Endothelial cell (in vitro differentiated cells): ENCODE results near the gene PTCD2. TPM values are rescaled to one million over a fixed set of nuclear protein-coding genes. Genes with fewer than 3 reads are reported as not detected.

Experiments used
- DNase-seq: peaks from one replicate; pipeline ENCODE4 v3.0.0; 2021; ENCODE audit warnings: low spot score
- H3K27ac Mint-ChIP-seq: one replicate; pipeline ENCODE4 v1.8.0; 2021; ENCODE audit warnings: mixed read lengths, inconsistent platforms; ENCODE audit not compliant: unreplicated experiment
- H3K27me3 Mint-ChIP-seq: one replicate; pipeline ENCODE4 v1.8.0; 2021; ENCODE audit warnings: mild to moderate bottlenecking, moderate library complexity, mixed read lengths, inconsistent platforms; ENCODE audit not compliant: unreplicated experiment
- H3K36me3 Mint-ChIP-seq: one replicate; pipeline ENCODE4 v1.8.0; 2021; ENCODE audit warnings: mild to moderate bottlenecking, low read depth, mixed read lengths, inconsistent platforms; ENCODE audit not compliant: unreplicated experiment
- H3K4me1 Mint-ChIP-seq: one replicate; pipeline ENCODE4 v1.8.0; 2021; ENCODE audit warnings: mild to moderate bottlenecking, mixed read lengths, inconsistent platforms; ENCODE audit not compliant: unreplicated experiment
- H3K4me3 Mint-ChIP-seq: one replicate; pipeline ENCODE4 v1.8.0; 2021; ENCODE audit warnings: mild to moderate bottlenecking, mixed read lengths, inconsistent platforms; ENCODE audit not compliant: unreplicated experiment
- H3K9me3 Mint-ChIP-seq: one replicate; pipeline ENCODE4 v1.8.0; 2021; ENCODE audit warnings: mixed read lengths, inconsistent platforms; ENCODE audit not compliant: unreplicated experiment
- total RNA-seq: library from RNA; stranded (reverse); fragmentation: NEBNext Ultra II Directional; extraction: Animal tissue kit (Norgen Biotek cat#: 25700); gene quantifications from one replicate; pipeline ENCODE4 v1.2.1, GENCODE V29; 2021; ENCODE audit not compliant: unreplicated experiment
- TF ChIP-seq, protein P1 (sequence below): fragments of 200-600 bp; sonication (generic); IDR thresholded peaks from one replicate; pipeline ENCODE4 v1.5.0; 2021; ENCODE audit warnings: antibody characterized with exemption; ENCODE audit not compliant: unreplicated experiment

PTCD2 gene
- total RNA-seq, 1 donor from 2014 or later, result 7.5 TPM

DNA sequence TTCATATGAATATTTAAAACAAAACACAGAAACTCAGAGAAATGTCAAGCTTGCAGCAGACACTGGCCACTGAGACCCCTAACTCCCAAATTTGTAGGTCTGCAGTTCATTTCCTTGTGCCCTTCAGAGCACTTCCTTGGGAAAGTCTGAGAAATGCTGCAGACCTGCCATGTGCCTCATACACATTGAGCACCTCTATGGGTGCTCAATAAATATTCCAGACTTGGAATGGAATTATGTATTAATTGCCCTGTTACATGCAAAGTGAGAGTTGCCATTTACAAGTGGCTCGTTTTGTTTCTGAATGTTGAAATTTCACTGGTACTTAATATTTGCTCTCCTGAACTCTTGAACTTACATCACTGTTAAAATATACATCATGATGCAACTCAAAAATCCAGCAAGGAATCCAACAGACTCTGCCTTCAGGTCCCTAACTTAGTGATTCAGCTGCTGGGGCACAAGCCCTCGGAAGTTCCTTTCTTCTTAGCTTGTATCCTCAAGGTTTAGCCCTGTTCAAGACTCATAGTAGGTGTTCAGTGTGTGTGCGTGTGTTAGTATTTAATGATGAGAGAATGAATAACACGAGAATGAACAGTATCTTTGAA, 90.6 kb downstream of the PTCD2 start:
- TF ChIP-seq, protein P1, sequence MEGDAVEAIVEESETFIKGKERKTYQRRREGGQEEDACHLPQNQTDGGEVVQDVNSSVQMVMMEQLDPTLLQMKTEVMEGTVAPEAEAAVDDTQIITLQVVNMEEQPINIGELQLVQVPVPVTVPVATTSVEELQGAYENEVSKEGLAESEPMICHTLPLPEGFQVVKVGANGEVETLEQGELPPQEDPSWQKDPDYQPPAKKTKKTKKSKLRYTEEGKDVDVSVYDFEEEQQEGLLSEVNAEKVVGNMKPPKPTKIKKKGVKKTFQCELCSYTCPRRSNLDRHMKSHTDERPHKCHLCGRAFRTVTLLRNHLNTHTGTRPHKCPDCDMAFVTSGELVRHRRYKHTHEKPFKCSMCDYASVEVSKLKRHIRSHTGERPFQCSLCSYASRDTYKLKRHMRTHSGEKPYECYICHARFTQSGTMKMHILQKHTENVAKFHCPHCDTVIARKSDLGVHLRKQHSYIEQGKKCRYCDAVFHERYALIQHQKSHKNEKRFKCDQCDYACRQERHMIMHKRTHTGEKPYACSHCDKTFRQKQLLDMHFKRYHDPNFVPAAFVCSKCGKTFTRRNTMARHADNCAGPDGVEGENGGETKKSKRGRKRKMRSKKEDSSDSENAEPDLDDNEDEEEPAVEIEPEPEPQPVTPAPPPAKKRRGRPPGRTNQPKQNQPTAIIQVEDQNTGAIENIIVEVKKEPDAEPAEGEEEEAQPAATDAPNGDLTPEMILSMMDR, result no peak
- Mint-ChIP-seq H3K4me1 (no peaks in the 10 kb centered on the region), H3K36me3 (no peaks in the 10 kb centered on the region), H3K9me3 (no peaks in the 10 kb centered on the region), H3K4me3 (no peak overlapping the region), H3K27me3 (no peaks in the 10 kb centered on the region), H3K27ac (no peak overlapping the region)
- no peak for DNase-seq

DNA sequence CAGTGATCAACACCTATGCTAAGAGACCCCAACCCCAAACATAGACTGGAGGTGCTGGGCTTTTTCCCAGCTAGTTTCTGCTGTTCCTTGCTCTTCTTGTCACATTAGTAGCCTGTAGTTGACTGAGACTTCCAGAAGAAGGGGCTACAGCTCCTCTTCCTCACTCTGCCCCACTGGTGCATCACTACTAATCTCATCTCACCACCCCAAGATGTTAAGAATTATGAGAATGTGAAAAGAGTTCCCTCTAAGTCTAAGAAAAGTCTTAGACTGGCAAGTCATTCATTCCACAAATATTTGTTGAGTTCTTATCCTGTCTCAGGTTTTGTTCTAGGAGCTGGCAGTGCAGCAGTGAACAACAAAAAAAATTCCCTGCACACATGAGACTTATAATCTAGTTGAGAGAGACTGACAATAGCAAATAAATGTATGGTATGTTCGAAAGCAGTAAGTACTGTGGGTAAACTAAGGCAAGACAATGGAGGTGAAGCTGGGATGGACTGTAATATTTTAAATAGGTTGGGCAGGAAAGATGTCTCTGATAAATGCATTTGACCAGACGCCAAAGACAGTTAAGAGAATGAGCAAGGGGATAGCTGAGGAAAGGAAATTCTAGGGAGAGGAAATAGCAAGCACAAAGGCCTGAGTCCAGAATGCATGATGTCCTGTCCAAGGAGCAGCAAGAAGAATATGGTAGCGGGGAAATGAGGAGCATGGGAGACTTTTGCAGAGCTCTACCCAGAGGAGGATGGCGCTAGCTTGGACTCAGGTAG, 92.3 kb downstream of the PTCD2 start:
- no peak overlapping the region for H3K27ac Mint-ChIP-seq
- no peaks in the 10 kb centered on the region for H3K27me3 Mint-ChIP-seq
- H3K4me1 Mint-ChIP-seq, result no peaks in the 10 kb centered on the region
- DNase-seq, result no peak
- no peak overlapping the region for H3K4me3 Mint-ChIP-seq
- TF ChIP-seq, protein P1, result no peak
- no peaks in the 10 kb centered on the region for H3K9me3 Mint-ChIP-seq
- H3K36me3 Mint-ChIP-seq, result no peaks in the 10 kb centered on the region

DNA sequence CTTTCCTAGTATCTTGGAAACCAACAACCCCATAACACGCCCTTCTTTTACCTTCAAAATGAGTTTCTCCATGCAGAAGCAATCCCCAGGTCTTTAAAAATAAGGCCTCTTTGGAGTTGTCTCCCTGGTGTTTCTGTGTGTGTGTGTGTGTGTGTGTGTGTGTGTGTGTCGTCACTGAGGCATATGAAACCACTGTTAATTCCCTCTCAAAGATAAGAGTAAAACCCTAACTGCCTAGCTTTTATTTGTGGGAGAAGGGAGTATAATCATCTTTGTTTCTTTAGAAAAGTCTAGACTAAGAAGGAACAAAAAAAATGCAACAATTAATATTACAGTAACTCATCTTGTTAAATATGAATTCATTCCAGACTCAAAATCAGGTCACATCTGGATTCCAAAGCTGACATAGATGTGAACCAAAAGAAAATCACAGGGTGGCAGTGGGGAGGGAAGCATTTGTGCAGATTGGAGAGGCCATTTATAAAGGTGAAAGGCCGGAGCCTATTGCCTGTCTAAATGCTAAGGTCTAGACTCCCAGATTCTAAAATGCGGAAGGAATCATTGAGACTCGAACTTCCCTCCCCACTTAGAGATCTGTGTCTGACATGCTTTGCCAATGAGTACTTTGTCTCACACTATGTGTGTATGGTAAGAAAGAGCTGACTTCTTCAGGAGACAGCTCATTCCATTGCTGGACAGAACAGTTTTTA, 95.6 kb downstream of the PTCD2 start:
- H3K36me3 Mint-ChIP-seq, result no peaks in the 10 kb centered on the region
- H3K4me1 Mint-ChIP-seq, result no peaks in the 10 kb centered on the region
- H3K4me3 Mint-ChIP-seq, result no peak overlapping the region
- TF ChIP-seq, protein P1, result no peak
- no peaks in the 10 kb centered on the region for H3K9me3 Mint-ChIP-seq
- no peaks in the 10 kb centered on the region for H3K27me3 Mint-ChIP-seq
- no peak for DNase-seq
- H3K27ac Mint-ChIP-seq, result no peak overlapping the region

DNA sequence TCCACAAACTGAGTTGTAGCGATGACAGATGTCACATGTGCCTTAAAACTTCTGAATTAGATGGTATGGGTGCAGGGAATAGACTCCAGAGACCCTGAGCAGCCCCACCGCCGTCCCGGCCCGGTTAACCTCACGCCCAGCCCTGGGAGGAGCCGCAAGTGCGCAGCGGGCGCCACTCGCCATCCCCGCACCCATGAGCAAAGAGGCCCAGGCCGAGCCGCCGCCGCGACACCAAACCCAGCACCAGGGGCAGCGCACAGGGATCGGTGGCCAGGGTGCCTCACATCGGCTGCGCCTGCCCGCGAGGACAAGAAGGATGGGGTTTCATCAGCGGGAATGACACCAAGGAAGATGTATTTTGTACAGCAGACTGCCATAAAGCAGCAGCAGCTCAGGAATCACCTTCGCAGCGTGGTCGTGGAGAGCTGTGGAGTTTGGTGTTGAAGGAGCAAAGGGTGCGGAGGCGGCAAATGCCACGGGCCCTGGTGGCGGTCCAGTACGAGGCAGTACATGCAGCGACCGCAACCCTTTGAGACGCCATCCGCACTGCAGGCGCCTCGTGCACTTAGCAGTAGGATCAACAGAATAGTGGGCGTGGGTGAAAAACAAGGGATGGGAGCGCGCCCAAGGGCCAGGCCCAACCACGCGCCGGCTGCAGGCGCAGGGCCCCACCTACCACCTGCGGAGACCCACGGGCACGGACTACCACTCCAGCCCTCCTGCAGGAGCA, 97.3 kb downstream of the PTCD2 start:
- H3K9me3 Mint-ChIP-seq, result no peaks in the 10 kb centered on the region
- DNase-seq, result no peak
- TF ChIP-seq, protein P1, result no peak
- no peak overlapping the region for H3K27ac Mint-ChIP-seq
- no peaks in the 10 kb centered on the region for H3K36me3 Mint-ChIP-seq
- no peak overlapping the region for H3K4me3 Mint-ChIP-seq
- no peaks in the 10 kb centered on the region for H3K27me3 Mint-ChIP-seq
- H3K4me1 Mint-ChIP-seq, result no peaks in the 10 kb centered on the region

Other genes starting within 250 kb of the PTCD2 start
- 251 TPM for gene MAP1B, start 212.9 kb upstream of the PTCD2 start, total RNA-seq
- 62.8 TPM for gene MRPS27, start 133 bp upstream of the PTCD2 start, total RNA-seq
- 23.3 TPM for gene ZNF366, start 187.0 kb downstream of the PTCD2 start, total RNA-seq